D721Med (cell line): ENCODE data around the gene PRDM2.
"Not testable (repeated sequence)": the region's sequence is repeated elsewhere in the genome, so short reads cannot be mapped to it uniquely, and the experiment has no call there.

Source experiments
- DNase-seq: peaks from one replicate; pipeline ENCODE4 v3.0.0; 2011; ENCODE audit warnings: low spot score; ENCODE audit not compliant: insufficient read length
- FAIRE-seq: peaks from 2 replicates; lab custom pipeline; 2011; peaks lifted over from hg19 to GRCh38; lab: Jason Lieb, UNC
- CTCF ChIP-seq: IDR thresholded peaks from 2 replicates; pipeline ENCODE4 v1.5.1; 2012; ENCODE audit warnings: mild to moderate bottlenecking, control low read depth; ENCODE audit not compliant: insufficient read depth; ENCODE audit errors: missing control alignments

Gene PRDM2

GRCh38 chr1:13666317-13666716 is 33.7 kb upstream of the PRDM2 start:
- no peak for DNase-seq
- no peak for TF ChIP-seq CTCF
- FAIRE-seq: no peak

GRCh38 chr1:13667691-13668090 is 32.3 kb upstream of the PRDM2 start:
- TF ChIP-seq CTCF: no peak
- no peak for DNase-seq
- FAIRE-seq: no peak

- TF ChIP-seq CTCF: no peak
Measured at GRCh38 chr1:13674377-13674776, 25.6 kb upstream of the PRDM2 start.

GRCh38 chr1:13675151-13675651 is 24.8 kb upstream of the PRDM2 start:
- DNase-seq (no peak), FAIRE-seq (no peak)
- TF ChIP-seq CTCF: no peak

More at GRCh38 chr1:13674377-13674776, 25.6 kb upstream of the PRDM2 start:
- FAIRE-seq: no peak
- DNase-seq: no peak

GRCh38 chr1:13677896-13678295 is 22.1 kb upstream of the PRDM2 start:
- TF ChIP-seq CTCF: no peak
- DNase-seq: no peak
- no peak for FAIRE-seq

GRCh38 chr1:13679651-13680050 is 20.3 kb upstream of the PRDM2 start:
- DNase-seq (no peak), FAIRE-seq (no peak)
- no peak for TF ChIP-seq CTCF

GRCh38 chr1:13680609-13681008 is 19.4 kb upstream of the PRDM2 start:
- FAIRE-seq, DNase-seq: not testable (repeated sequence)

- no peak for TF ChIP-seq CTCF
- FAIRE-seq (no peak), DNase-seq (no peak)
Measured at GRCh38 chr1:13681921-13682320, 18.1 kb upstream of the PRDM2 start.
